ENCODE measurements around the gene CFAP298. TPM values are rescaled to one million over a fixed set of nuclear protein-coding genes. Genes with fewer than 3 reads are reported as not detected.

Gene CFAP298
- polyA plus RNA-seq, 1 donor from 2014 or later = 105 TPM

DNA sequence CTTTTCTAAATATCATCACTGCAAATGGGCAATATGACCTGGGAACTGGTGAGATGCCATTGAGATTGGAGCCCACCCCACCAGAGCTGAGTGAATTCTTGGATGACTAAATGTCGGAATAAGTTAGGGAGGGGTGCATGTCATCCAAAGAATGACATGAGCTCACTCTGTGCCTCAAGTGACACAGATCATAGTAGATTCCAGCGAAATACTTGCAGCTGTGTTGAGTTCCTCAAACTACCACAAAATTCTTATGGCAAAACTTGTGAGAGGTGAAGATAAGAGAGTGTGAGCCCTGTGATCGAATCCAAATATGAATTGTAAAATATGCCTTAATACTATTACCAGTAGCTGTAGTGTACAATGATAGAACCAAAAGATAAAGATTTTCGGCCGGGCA is 24.5 kb downstream of the CFAP298 start:
- Histone ChIP-seq H3K36me3 (ENCODE audit: insufficient read depth, low read length) (no peaks in the 10 kb centered on the region), H3K9ac (ENCODE audit: low read length) (no peak overlapping the region), H3K4me3 (ENCODE audit: low read length) (no peak overlapping the region), H4K20me1 (ENCODE audit: insufficient read depth) (no peaks in the 10 kb centered on the region), H3K9me3 (ENCODE audit: low read length) (no peaks in the 10 kb centered on the region), H3K9me2 (ENCODE audit: insufficient read depth, low read length) (no peaks in the 10 kb centered on the region), H2AFZ (ENCODE audit: low read depth, low read length) (no peak overlapping the region), H3K27me3 (ENCODE audit: insufficient read depth, low read depth, low read length) (no peaks in the 10 kb centered on the region), H3F3A (ENCODE audit: insufficient read depth, low read length, poor library complexity, severe bottlenecking) (no peaks in the 10 kb centered on the region), H3K27ac (ENCODE audit: low read length) (no peak overlapping the region), H3K4me2 (ENCODE audit: low read length) (no peak overlapping the region), H3K79me2 (replicated peaks; ENCODE audit: insufficient read depth, low read length) (no peaks in the 10 kb centered on the region)
- no peak for TF ChIP-seq RAD21 (conservative IDR thresholded peaks at IDR 0.05)

DNA sequence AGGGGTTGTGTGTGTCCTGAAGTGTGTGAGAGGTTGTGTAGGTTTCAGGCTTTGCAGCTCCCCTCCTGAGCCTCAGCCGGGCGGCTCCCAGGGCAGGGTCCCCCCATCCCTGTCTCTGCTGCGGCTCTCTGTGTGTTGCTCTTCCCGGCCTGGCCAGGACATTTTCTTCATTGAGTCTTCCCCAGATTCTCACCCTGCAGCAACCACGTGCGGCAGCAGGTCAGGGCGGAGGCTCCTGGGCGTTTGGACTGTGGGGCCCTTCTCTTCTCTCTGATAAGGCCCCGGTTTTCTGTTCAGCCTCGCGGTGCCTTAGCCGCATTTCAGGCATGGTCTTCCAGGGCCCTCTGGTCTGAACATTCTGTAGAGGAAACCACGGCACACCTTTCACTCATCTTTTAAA is 25.1 kb downstream of the CFAP298 start:
- Histone ChIP-seq H3K9ac (ENCODE audit: low read length) (no peak overlapping the region), H3F3A (ENCODE audit: insufficient read depth, low read length, poor library complexity, severe bottlenecking) (no peaks in the 10 kb centered on the region), H3K27ac (ENCODE audit: low read length) (no peak overlapping the region), H3K9me2 (ENCODE audit: insufficient read depth, low read length) (no peaks in the 10 kb centered on the region), H2AFZ (ENCODE audit: low read depth, low read length) (no peak overlapping the region), H3K36me3 (ENCODE audit: insufficient read depth, low read length) (no peaks in the 10 kb centered on the region), H3K27me3 (ENCODE audit: insufficient read depth, low read depth, low read length) (no peaks in the 10 kb centered on the region), H3K4me2 (ENCODE audit: low read length) (no peak overlapping the region), H4K20me1 (ENCODE audit: insufficient read depth) (no peaks in the 10 kb centered on the region), H3K9me3 (ENCODE audit: low read length) (no peaks in the 10 kb centered on the region), H3K4me3 (ENCODE audit: low read length) (no peak overlapping the region), H3K79me2 (replicated peaks; ENCODE audit: insufficient read depth, low read length) (no peaks in the 10 kb centered on the region)
- TF ChIP-seq RAD21 (conservative IDR thresholded peaks at IDR 0.05) (no peak), POLR2AphosphoS5 (IDR thresholded peaks at IDR 0.05) (no peak), EP300 (conservative IDR thresholded peaks at IDR 0.05; ENCODE audit: poor library complexity, severe bottlenecking) (no peak), EZH2 (IDR thresholded peaks at IDR 0.05; ENCODE audit: borderline replicate concordance, insufficient read depth, low read length, poor library complexity, severe bottlenecking) (no peak), MXI1 (conservative IDR thresholded peaks at IDR 0.05; ENCODE audit: poor library complexity, severe bottlenecking) (no peak), REST (IDR thresholded peaks at IDR 0.05; ENCODE audit: borderline replicate concordance) (no peak)

GRCh38 chr21:32585970-32586369 is 26.2 kb downstream of the CFAP298 start:
- H3K27me3 ChIP-seq (ENCODE audit: insufficient read depth, low read depth, low read length) = no peaks in the 10 kb centered on the region
- H3K9me3 ChIP-seq (ENCODE audit: low read length) = no peaks in the 10 kb centered on the region
- no peak overlapping the region for H3K4me3 ChIP-seq (ENCODE audit: low read length)
- no peak overlapping the region for H3K4me2 ChIP-seq (ENCODE audit: low read length)
- no peak overlapping the region for H3K27ac ChIP-seq (ENCODE audit: low read length)
- H4K20me1 ChIP-seq (ENCODE audit: insufficient read depth) = no peaks in the 10 kb centered on the region
- no peaks in the 10 kb centered on the region for H3K36me3 ChIP-seq (ENCODE audit: insufficient read depth, low read length)
- H3K9ac ChIP-seq (ENCODE audit: low read length) = no peak overlapping the region
- H3K9me2 ChIP-seq (ENCODE audit: insufficient read depth, low read length) = no peaks in the 10 kb centered on the region
- no peaks in the 10 kb centered on the region for H3K79me2 ChIP-seq (replicated peaks; ENCODE audit: insufficient read depth, low read length)
- TF ChIP-seq CTCF (IDR thresholded peaks at IDR 0.05; ENCODE audit: poor library complexity, severe bottlenecking) = no peak
- no peak for TF ChIP-seq SMC3 (conservative IDR thresholded peaks at IDR 0.05; ENCODE audit: poor library complexity)
- TF ChIP-seq RAD21 (conservative IDR thresholded peaks at IDR 0.05) = no peak
- TF ChIP-seq EP300 (conservative IDR thresholded peaks at IDR 0.05; ENCODE audit: poor library complexity, severe bottlenecking) = no peak
- no peak for TF ChIP-seq TAF1 (IDR thresholded peaks at IDR 0.05; ENCODE audit: low read depth)
- no peak for TF ChIP-seq POLR2AphosphoS5 (IDR thresholded peaks at IDR 0.05)
- H3F3A ChIP-seq (ENCODE audit: insufficient read depth, low read length, poor library complexity, severe bottlenecking) = no peaks in the 10 kb centered on the region
- no peak overlapping the region for H2AFZ ChIP-seq (ENCODE audit: low read depth, low read length)
